A204.1 (cell line): ENCODE measurements around the gene CDC14A.

Source experiments
- FAIRE-seq: peaks from 2 replicates; lab custom pipeline; 2012; peaks lifted over from hg19 to GRCh38; lab: Jason Lieb, UNC

Gene CDC14A

DNA sequence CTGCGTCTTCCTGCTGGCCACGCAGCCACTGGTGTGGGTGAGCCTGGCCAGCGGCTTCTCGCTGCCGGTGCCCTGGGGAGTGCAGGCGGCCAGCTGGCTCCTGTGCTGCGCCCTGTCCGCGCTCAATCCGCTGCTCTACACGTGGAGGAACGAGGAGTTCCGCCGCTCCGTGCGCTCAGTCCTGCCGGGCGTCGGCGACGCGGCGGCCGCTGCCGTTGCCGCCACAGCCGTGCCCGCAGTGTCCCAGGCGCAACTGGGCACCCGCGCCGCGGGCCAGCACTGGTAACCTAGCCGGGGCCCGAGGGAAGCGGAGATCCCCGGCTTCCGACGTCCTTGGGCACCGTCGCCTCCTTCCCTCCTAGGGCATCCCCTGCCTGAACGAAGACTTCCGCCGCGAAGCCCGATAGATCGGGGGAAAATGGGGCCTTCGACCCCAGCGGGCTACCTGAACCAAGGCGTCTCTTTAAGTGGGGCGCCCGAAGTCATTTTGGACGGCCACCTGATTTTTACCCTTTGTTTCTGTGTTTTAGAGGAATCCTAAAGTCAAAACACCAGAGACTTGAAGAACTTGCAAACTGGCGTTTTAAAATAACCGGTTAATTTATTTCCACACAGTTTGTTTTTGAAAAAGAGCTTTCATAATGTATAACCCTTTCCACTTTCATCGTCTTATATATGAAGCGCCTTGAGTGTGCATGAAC is 187.7 kb downstream of the CDC14A start:
- no peak for FAIRE-seq

GRCh38 chr1:100542285-100542684 is 190.0 kb downstream of the CDC14A start:
- FAIRE-seq, result no peak

DNA sequence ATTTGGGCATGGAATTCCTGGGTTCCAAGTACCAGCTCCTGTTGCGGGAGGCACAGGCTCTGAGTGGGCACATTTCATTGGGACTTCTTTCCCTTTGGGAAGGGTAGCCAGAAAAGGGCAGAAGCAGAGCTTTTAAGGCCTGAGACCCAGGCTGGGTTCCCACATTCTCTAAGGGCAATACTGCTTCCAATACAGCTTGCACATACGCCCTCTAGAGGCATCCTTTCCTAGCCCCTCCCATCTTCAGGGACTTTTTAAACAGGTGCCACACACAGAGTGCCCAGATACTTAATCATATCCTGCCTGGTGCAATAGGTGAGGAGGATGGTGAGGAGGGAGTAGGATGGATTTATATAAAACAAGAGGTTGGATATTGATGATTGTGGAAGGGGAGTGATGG is 191.3 kb downstream of the CDC14A start:
- FAIRE-seq, result no peak

DNA sequence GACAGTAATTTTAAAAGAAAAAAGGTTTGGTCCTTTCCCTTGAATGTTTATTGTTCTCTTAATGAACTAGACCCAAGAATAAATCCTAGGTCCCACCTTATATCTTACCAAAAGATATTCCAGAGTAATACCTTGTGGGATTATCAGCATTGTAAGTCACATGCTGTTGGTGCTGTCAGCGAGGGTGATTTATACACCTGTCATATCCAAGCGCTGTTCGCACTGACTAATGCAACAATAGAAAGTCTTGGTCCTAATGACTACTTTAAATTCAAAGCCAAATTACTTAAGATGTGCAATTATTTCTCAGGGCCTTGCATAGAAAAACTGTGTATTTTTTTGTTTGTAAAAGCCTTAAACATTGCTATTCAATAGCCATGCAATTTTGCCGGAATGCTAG is 192.5 kb downstream of the CDC14A start:
- FAIRE-seq, result no peak

DNA sequence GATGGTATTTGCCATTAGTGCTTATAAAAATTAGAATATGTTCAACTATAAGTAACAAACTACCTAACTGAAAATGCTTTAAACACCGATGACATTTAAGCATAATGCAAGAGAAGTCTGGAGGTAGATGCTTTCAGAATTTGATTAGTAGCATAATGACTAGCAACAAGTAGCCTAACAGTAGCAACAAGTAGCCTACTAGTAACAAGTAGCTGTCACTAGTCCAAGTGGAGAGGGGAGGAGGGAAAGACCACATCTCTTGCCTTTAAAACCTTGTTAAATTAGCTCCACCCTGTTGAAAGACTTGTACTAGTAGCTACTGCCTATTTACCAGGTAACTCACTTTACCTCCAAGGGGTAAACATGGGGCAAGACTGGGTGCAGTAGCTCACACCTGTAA is 193.5 kb downstream of the CDC14A start:
- FAIRE-seq, result no peak

- no peak for FAIRE-seq
Observed at GRCh38 chr1:100552031-100552430, 199.7 kb downstream of the CDC14A start.

DNA sequence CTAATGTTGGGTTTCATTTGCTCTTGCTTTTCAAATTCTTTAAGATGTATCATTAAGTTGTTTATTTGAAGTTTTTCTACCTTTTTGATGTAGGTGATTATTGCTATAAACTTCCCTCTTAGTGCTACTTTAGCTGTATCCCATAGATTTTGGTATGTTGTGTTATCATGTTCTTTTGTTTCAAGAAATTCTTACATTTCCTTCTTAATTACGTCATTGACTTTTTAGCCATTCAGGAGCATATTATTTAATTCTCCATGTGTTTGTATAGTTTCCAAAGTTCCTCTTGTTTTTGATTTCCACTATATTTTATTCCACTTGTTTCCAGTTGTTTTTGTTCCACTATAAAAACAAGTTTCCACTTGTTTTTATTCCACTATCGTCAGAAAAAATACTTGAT is 200.6 kb downstream of the CDC14A start:
- FAIRE-seq, result no peak

DNA sequence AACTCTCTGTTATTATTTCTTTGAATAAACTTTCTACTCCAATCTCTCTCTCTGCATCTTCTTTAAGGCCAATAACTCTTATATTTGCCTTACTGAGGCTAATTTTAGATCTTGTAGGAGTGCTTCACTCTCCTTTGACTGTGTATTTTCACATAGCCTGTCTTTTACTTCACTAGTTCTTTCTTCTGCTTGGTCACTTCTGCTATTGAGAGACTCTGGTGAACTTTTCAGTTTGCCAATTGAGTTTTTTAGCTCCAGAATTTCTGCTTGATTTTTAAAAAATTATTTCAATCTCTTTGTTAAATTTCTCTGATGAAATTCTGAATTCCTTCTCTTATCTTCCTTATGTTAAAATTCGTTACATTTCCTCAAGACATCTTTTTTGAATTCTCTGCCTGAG is 203.9 kb downstream of the CDC14A start:
- FAIRE-seq, result no peak

- no peak for FAIRE-seq
Observed at GRCh38 chr1:100556925-100557605, 204.8 kb downstream of the CDC14A start.

DNA sequence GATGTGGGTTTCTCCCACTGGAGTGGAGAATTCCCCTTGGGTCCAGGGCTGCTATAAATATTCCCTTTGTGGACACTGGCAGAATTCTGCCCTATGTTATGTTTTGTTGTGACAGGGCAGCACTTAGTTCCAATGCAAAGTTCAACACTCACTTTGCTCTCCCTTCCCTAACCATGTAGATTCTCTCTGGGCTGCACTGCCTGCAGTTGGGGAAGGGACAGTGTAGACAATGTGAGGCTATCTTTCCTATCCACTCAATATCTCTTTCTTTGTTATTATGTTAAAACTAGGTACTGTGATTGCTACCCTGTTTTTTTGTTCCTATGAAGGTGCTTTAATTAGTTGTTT is 205.3 kb downstream of the CDC14A start:
- FAIRE-seq, result no peak

DNA sequence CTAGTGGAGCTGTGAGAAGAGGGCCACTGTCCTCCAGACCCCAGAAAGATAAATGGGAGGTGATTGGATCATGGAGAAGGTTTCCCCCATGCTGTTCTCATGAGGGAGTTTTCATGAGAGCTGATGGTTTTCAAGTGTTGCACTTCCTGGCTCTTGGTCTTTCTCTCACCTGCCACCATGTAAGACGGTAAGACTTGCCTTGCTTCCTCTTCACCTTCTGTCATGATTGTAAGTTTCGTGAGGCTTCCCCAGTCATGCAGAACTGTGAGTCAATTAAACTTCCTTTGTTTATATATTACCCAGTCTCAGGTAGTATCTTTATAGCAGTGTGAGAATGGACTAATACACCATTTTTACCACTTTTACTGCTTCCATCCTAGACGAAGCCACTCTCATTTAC is 213.2 kb downstream of the CDC14A start:
- FAIRE-seq, result no peak

- FAIRE-seq, result no peak
Observed at GRCh38 chr1:100565937-100566699, 213.8 kb downstream of the CDC14A start.

- no peak for FAIRE-seq
Observed at GRCh38 chr1:100567062-100567461, 214.8 kb downstream of the CDC14A start.
